Measurements from ENCODE around the gene VEGFB.

The VEGFB gene

GRCh38 chr11:64284962-64285884 lies 50.8 kb downstream of the VEGFB start, which contains the start of gene GPR137:
GPR137 (plus strand) TSS chr11:64285848; CDS start chr11:64286525, 677 bp downstream.
- peak; percentile 31 for TF ChIP-seq FOXP2 (optimal IDR thresholded peaks at IDR 0.05; ENCODE audit: borderline replicate concordance, extremely low read depth, extremely low read length, insufficient read depth)
- peak; percentile 37; the same call in 1 of the 2 replicates for TF ChIP-seq TAF1 (IDR thresholded peaks at IDR 0.05; ENCODE audit: borderline replicate concordance, insufficient read depth, low read length)
- TF ChIP-seq POLR2AphosphoS5 (IDR thresholded peaks at IDR 0.05; ENCODE audit: low read depth, low read length) = no peak

DNA sequence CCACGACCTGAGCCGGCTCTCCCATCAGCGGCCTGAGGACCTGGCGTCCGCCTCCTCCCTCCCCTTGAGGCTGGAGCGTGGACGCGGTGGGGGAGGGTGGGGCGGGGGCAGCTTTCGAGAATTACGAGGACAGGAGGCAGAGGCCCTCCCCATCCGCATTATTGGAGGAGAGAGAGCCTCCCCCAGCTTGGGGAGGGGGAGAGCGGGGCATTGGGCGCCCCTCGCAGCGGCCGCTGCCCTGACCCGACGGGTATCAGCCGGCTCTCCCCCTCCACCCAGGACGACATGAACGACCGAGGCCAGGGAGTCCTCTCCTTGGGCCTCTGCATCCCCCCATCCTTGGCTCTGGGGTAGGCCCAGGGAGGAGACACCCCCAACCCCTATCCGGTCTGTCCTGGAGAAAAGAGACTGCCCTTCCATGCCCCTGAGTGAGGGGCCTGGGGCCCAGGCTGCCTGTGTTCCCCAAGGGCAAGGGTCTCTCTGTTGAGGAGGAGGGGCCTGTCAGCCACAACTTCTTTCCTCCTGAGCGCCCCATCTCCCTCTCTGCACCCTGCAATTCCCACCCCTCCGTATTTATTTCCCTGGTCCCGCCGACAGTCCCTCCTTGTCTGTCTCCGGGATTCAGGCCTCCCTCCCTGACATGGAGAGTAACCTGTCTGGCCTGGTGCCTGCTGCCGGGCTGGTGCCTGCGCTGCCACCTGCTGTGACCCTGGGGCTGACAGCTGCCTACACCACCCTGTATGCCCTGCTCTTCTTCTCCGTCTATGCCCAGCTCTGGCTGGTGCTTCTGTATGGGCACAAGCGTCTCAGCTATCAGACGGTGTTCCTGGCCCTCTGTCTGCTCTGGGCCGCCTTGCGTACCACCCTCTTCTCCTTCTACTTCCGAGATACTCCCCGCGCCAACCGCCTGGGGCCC lies 51.8 kb downstream of the VEGFB start:
- TF ChIP-seq POLR2AphosphoS5 (IDR thresholded peaks at IDR 0.05; ENCODE audit: low read depth, low read length) = no peak
- no peak for TF ChIP-seq SIN3A (IDR thresholded peaks at IDR 0.05; ENCODE audit: borderline replicate concordance, insufficient read depth, low read length)
- TF ChIP-seq FOXP2 (optimal IDR thresholded peaks at IDR 0.05; ENCODE audit: borderline replicate concordance, extremely low read depth, extremely low read length, insufficient read depth) = no peak
- no peak for TF ChIP-seq TAF1 (IDR thresholded peaks at IDR 0.05; ENCODE audit: borderline replicate concordance, insufficient read depth, low read length)
- no peak for TF ChIP-seq REST (IDR thresholded peaks at IDR 0.05; ENCODE audit: insufficient read depth in 1 of 2, low read depth in 2 of 2, low read length in 2 of 2)

DNA sequence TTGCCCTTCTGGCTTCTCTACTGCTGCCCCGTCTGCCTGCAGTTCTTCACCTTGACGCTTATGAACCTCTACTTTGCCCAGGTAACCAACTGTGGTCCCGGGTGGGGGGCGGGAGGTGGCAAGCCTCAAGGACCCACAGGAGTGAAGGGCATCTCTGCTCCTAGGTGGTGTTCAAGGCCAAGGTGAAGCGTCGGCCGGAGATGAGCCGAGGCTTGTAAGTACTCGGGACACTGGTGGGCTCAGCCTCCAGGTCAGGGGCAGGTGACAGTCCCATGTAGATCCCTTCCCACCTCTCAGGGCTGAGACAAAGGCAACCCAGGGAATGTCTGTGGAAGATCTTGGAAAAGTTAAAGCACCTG lies 52.4 kb downstream of the VEGFB start:
- TF ChIP-seq TAF1 (IDR thresholded peaks at IDR 0.05; ENCODE audit: borderline replicate concordance, insufficient read depth, low read length) = no peak
- no peak for TF ChIP-seq SIN3A (IDR thresholded peaks at IDR 0.05; ENCODE audit: borderline replicate concordance, insufficient read depth, low read length)
- TF ChIP-seq POLR2AphosphoS5 (IDR thresholded peaks at IDR 0.05; ENCODE audit: low read depth, low read length) = no peak

DNA sequence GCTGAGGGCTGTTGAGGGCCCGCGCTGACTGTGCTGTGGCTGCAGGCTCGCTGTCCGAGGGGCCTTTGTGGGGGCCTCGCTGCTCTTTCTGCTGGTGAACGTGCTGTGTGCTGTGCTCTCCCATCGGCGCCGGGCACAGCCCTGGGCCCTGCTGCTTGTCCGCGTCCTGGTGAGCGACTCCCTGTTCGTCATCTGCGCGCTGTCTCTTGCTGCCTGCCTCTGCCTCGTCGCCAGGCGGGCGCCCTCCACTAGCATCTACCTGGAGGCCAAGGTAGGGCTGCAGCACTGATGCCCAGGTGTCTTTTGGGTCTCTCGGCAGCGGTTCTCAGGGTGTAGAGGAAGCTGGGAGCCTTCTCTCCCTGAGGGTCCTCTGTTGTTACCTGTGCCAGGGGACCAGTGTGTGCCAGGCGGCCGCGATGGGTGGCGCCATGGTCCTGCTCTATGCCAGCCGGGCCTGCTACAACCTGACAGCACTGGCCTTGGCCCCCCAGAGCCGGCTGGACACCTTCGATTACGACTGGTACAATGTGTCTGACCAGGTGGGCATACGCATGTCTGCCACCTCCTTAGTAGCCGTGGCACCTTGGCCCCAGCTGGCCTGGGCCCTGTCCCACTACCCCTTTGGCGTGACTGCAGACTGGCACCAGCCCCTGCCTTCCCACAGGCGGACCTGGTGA lies 53.4 kb downstream of the VEGFB start:
- TF ChIP-seq REST (IDR thresholded peaks at IDR 0.05; ENCODE audit: insufficient read depth in 1 of 2, low read depth in 2 of 2, low read length in 2 of 2) (no peak), POLR2AphosphoS5 (IDR thresholded peaks at IDR 0.05; ENCODE audit: low read depth, low read length) (no peak), TAF1 (IDR thresholded peaks at IDR 0.05; ENCODE audit: borderline replicate concordance, insufficient read depth, low read length) (no peak), SIN3A (IDR thresholded peaks at IDR 0.05; ENCODE audit: borderline replicate concordance, insufficient read depth, low read length) (no peak), FOXP2 (optimal IDR thresholded peaks at IDR 0.05; ENCODE audit: borderline replicate concordance, extremely low read depth, extremely low read length, insufficient read depth) (no peak)

DNA sequence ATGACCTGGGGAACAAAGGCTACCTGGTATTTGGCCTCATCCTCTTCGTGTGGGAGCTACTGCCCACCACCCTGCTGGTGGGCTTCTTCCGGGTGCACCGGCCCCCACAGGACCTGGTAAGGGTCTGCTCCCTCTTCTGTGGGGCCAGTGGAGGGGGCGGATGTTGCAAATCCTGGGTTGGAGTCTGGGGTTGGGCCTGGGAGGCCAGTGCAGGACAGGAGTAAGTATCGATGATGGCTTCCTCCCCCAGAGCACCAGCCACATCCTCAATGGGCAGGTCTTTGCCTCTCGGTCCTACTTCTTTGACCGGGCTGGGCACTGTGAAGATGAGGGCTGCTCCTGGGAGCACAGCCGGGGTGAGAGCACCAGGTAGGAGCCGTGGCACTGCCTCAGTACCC lies 54.0 kb downstream of the VEGFB start:
- no peak for TF ChIP-seq FOXP2 (optimal IDR thresholded peaks at IDR 0.05; ENCODE audit: borderline replicate concordance, extremely low read depth, extremely low read length, insufficient read depth)
- TF ChIP-seq REST (IDR thresholded peaks at IDR 0.05; ENCODE audit: insufficient read depth in 1 of 2, low read depth in 2 of 2, low read length in 2 of 2) = no peak
- TF ChIP-seq TAF1 (IDR thresholded peaks at IDR 0.05; ENCODE audit: borderline replicate concordance, insufficient read depth, low read length) = no peak
- TF ChIP-seq POLR2AphosphoS5 (IDR thresholded peaks at IDR 0.05; ENCODE audit: low read depth, low read length) = no peak
- TF ChIP-seq SIN3A (IDR thresholded peaks at IDR 0.05; ENCODE audit: borderline replicate concordance, insufficient read depth, low read length) = no peak

Data from PFSK-1 (cell line).